ENCODE results near the gene SCNN1B. TPM values are rescaled to one million over a fixed set of nuclear protein-coding genes. Genes with fewer than 3 reads are reported as not detected.

SCNN1B gene
- total RNA-seq, 3 donors from 2014 or later, result 3.0 to 18.0 (median 18.0) TPM

GRCh38 chr16:23319861-23320615 is 17.9 kb downstream of the SCNN1B start:
- H3K27ac ChIP-seq, result no peak overlapping the region
- H3K4me1 ChIP-seq, result no peaks in the 10 kb centered on the region
- no peaks in the 10 kb centered on the region for H3K27me3 ChIP-seq
- intact Hi-C loops (cut with DNase I; ENCODE audit: low total_unique reads), result loop anchor here (10.0 kb wide), 1 partner anchor 105 kb away; no protein-coding TSS in a partner anchor
- H3K36me3 ChIP-seq, result no peaks in the 10 kb centered on the region
- TF ChIP-seq CTCF (IDR thresholded peaks at IDR 0.05) (no peak), POLR2AphosphoS5 (IDR thresholded peaks at IDR 0.05) (no peak), POLR2A (IDR thresholded peaks at IDR 0.05) (no peak)
- H3K4me3 ChIP-seq, result no peak overlapping the region
- no peaks in the 10 kb centered on the region for H3K9me3 ChIP-seq
- DNase-seq (ENCODE audit: low spot score in 2 of 2), result no peak

- H3K27ac ChIP-seq, result no peak overlapping the region
- H3K4me1 ChIP-seq, result no peaks in the 10 kb centered on the region
- intact Hi-C loops (cut with DNase I; ENCODE audit: low total_unique reads), result no loop called here
- no peak overlapping the region for H3K4me3 ChIP-seq
- H3K27me3 ChIP-seq, result no peaks in the 10 kb centered on the region
- H3K9me3 ChIP-seq, result no peaks in the 10 kb centered on the region
- H3K36me3 ChIP-seq, result no peaks in the 10 kb centered on the region
- no peak for TF ChIP-seq POLR2A (IDR thresholded peaks at IDR 0.05)
- TF ChIP-seq CTCF (IDR thresholded peaks at IDR 0.05), result no peak
- TF ChIP-seq POLR2AphosphoS5 (IDR thresholded peaks at IDR 0.05), result no peak
- DNase-seq (ENCODE audit: low spot score in 2 of 2), result no peak
Observed at GRCh38 chr16:23320693-23321092, 18.6 kb downstream of the SCNN1B start.

DNA sequence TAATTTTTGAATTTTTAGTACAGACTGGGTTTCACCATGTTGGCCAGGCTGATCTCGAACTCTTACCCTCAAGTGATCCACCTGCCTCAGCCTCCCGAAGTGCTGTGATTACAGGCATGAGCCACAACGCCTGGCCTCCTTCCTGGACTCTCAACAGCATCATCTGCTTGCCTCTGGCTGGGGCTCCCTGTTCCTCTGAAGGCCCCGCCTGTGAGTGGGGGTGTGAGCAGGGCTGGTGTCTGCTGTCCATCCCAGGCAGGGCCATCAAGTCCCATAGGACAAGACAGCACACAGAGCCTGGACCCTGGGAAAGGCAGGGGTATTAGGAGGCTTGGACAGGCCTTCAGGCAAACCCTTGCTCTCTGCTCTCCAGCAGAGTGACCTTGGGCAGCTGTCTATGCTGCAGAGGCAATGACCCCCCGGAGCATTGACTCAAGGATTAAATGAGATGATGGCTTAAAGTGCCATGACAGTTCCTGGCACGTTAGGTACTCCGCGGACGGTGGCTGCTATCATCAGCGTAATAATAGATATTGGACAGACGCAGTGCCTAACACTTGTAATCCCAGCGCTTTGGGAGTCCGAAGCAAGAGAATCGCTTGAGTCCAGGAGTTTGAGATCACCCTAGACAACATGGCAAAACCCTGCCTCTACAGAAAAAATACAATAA is 19.2 kb downstream of the SCNN1B start:
- TF ChIP-seq CTCF (IDR thresholded peaks at IDR 0.05) (no peak), POLR2A (IDR thresholded peaks at IDR 0.05) (no peak), POLR2AphosphoS5 (IDR thresholded peaks at IDR 0.05) (no peak)
- Histone ChIP-seq H3K27ac (no peak overlapping the region), H3K27me3 (no peaks in the 10 kb centered on the region), H3K4me1 (no peaks in the 10 kb centered on the region), H3K36me3 (no peaks in the 10 kb centered on the region), H3K9me3 (no peaks in the 10 kb centered on the region), H3K4me3 (no peak overlapping the region)
- DNase-seq (ENCODE audit: low spot score in 2 of 2), result no peak
- intact Hi-C loops (cut with DNase I; ENCODE audit: low total_unique reads), result no loop called here

DNA sequence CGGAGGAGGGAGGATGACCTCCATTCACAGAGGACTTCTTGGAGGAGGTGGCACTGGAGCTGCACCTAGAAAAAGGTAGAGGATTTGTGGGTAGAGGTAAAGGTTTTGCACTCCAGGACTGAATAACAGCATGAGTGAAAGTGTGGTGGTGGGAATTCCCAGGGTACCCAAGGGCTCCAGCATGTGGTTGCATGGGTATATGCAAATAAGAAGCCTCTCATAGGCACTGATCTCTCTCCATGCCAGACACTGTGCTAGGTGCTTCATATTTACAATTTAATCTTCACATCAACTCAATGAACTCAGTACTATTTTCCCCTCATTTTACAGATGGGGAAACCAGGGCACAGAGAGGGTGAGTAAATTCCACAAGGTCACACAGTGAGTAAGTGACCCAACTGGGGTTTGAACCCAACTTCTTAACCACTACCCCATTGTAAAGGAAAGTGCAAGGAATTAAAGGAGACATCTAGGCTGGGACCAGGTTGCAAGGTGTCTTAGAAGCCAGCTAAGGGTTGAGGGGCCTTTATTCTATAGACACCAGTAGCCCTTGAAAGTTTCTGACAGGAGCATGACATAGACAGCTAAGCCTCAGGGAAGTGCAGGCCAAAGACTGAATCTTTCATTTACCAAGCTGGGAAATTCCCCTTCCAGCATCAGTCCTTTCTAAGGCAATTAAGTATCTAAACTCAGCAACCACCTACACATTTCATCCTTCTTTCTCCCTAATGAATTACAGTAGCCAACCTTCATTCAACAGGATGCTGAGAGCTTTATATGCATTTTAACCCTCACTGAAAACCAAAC is 21.3 kb downstream of the SCNN1B start:
- no peaks in the 10 kb centered on the region for H3K4me1 ChIP-seq
- no peak overlapping the region for H3K4me3 ChIP-seq
- intact Hi-C loops (cut with DNase I; ENCODE audit: low total_unique reads), result no loop called here
- H3K27ac ChIP-seq, result no peak overlapping the region
- H3K36me3 ChIP-seq, result no peaks in the 10 kb centered on the region
- no peak for TF ChIP-seq POLR2AphosphoS5 (IDR thresholded peaks at IDR 0.05)
- no peak for DNase-seq (ENCODE audit: low spot score in 2 of 2)
- no peaks in the 10 kb centered on the region for H3K27me3 ChIP-seq
- no peaks in the 10 kb centered on the region for H3K9me3 ChIP-seq

GRCh38 chr16:23324727-23325126 is 22.6 kb downstream of the SCNN1B start:
- H3K27ac ChIP-seq, result peak overlapping the region; percentile 58 to 74
- no peaks in the 10 kb centered on the region for H3K27me3 ChIP-seq
- no peaks in the 10 kb centered on the region for H3K36me3 ChIP-seq
- no peak for TF ChIP-seq CTCF (IDR thresholded peaks at IDR 0.05)
- TF ChIP-seq POLR2A (IDR thresholded peaks at IDR 0.05), result no peak
- peak in 2 of 3 donors; percentile 17 to 52 for TF ChIP-seq POLR2AphosphoS5 (IDR thresholded peaks at IDR 0.05)
- DNase-seq (ENCODE audit: low spot score in 2 of 2), result peak; percentile 82 to 90
- H3K4me1 ChIP-seq, result no peaks in the 10 kb centered on the region
- intact Hi-C loops (cut with DNase I; ENCODE audit: low total_unique reads), result no loop called here
- no peak overlapping the region for H3K4me3 ChIP-seq
- H3K9me3 ChIP-seq, result no peaks in the 10 kb centered on the region

All from breast epithelium (tissue), 4 donors.